PC-3 (cell line): ENCODE data around the gene ADAMTS9. TPM values are rescaled to one million over a fixed set of nuclear protein-coding genes. Genes with fewer than 3 reads are reported as not detected.

Experiments
- ATAC-seq: fragments of 200-7000 bp; cut with Tn5 transposase; 2 replicates; pipeline ENCODE4 v1.9.1; 2020; ENCODE audit warnings: mild to moderate bottlenecking, moderate library complexity
- BruUV-seq: library from RNA; stranded (reverse); fragments of 400-500 nt; replicated peaks from 2 replicates; lab custom pipeline; 2021; lab: Mats Ljungman, UMichigan
- CTCF ChIA-PET: fragments of 300-600 bp; sonication (Branson Sonifier 250); formaldehyde crosslinking; loops from one replicate; lab custom pipeline; 2022; ENCODE audit warnings: antibody characterized with exemption; lab: Charles Lee
- POLR2A ChIA-PET: fragments of 300-600 bp; sonication (Branson Sonifier 250); formaldehyde crosslinking; loops from one replicate; lab custom pipeline; 2022; ENCODE audit warnings: antibody characterized with exemption; ENCODE audit not compliant: unreplicated experiment; lab: Charles Lee
- DNase-seq: peaks from one replicate; pipeline ENCODE4 v3.0.0-alpha.2; 2015
- H2AFZ ChIP-seq: fragments of 300-600 bp; sonication (generic); 2 replicates; pipeline ENCODE4 v1.6.0; 2016; ENCODE audit warnings: antibody characterized with exemption, low read length
- H3F3A ChIP-seq: fragments of 300-600 bp; sonication (generic); one replicate; pipeline ENCODE4 v1.6.0; 2017; ENCODE audit warnings: antibody characterized with exemption, low read length, control low read depth, mild to moderate bottlenecking; ENCODE audit not compliant: unreplicated experiment
- H3K27ac ChIP-seq: fragments of 300-600 bp; sonication (generic); 2 replicates; pipeline ENCODE4 v1.5.1; 2016; ENCODE audit warnings: mild to moderate bottlenecking, low read length
- H3K27me3 ChIP-seq: fragments of 300-600 bp; sonication (generic); 2 replicates; pipeline ENCODE4 v1.6.1; 2016; ENCODE audit warnings: low read length, mixed read lengths
- H3K36me3 ChIP-seq: fragments of 300-600 bp; sonication (generic); 2 replicates; pipeline ENCODE4 v1.6.1; 2016; ENCODE audit warnings: low read depth, mixed run types, low read length, mixed read lengths
- H3K4me1 ChIP-seq: fragments of 300-600 bp; sonication (generic); 2 replicates; pipeline ENCODE4 v1.5.1; 2016; ENCODE audit warnings: low read length; ENCODE audit not compliant: insufficient read depth
- H3K4me2 ChIP-seq: fragments of 300-600 bp; sonication (generic); 2 replicates; pipeline ENCODE4 v1.6.0; 2016; ENCODE audit warnings: low read length
- H3K4me3 ChIP-seq: fragments of 300-600 bp; sonication (generic); 2 replicates; pipeline ENCODE4 v1.5.1; 2016; ENCODE audit warnings: mild to moderate bottlenecking, low read length, mixed read lengths
- H3K79me2 ChIP-seq: fragments of 300-600 bp; sonication (generic); 2 replicates; pipeline ENCODE4 v1.6.1; 2017; ENCODE audit warnings: low read length, mixed read lengths
- H3K9ac ChIP-seq: fragments of 300-600 bp; sonication (generic); 2 replicates; pipeline ENCODE4 v1.6.0; 2016; ENCODE audit warnings: mild to moderate bottlenecking, low read length
- H3K9me2 ChIP-seq: fragments of 300-600 bp; sonication (generic); replicated peaks from 2 replicates; pipeline ENCODE4 v1.6.1; 2016; ENCODE audit warnings: mixed run types, low read length, mixed read lengths
- H3K9me3 ChIP-seq: fragments of 300-600 bp; sonication (generic); 2 replicates; pipeline ENCODE4 v1.6.1; 2016; ENCODE audit warnings: low read length, mixed read lengths
- H4K20me1 ChIP-seq: fragments of 300-600 bp; sonication (generic); 2 replicates; pipeline ENCODE4 v1.6.1; 2016; ENCODE audit warnings: low read length, mixed read lengths
- EZH2 ChIP-seq: fragments of 300-600 bp; sonication (generic); IDR thresholded peaks from one replicate; pipeline ENCODE4 v1.6.1; 2017; ENCODE audit warnings: antibody characterized with exemption, mild to moderate bottlenecking, low read length; ENCODE audit not compliant: unreplicated experiment
- EZH2phosphoT487 ChIP-seq: fragments of 300-600 bp; sonication (generic); IDR thresholded peaks from 2 replicates; pipeline ENCODE4 v1.6.1; 2018; ENCODE audit warnings: mild to moderate bottlenecking, antibody characterized with exemption, low read length, borderline replicate concordance
- intact Hi-C: fragments of 100-400 bp; cut with micrococcal nuclease; formaldehyde crosslinking; loops from 2 replicates; pipeline ENCODE4 v1.9.0; 2023
- total RNA-seq: library from RNA; depleted of rRNA; stranded (reverse); fragments of >200 nt; gene quantifications from 2 replicates; pipeline ENCODE4 v1.2.3, GENCODE V29; 2014
- TF ChIP-seq, protein P1 (sequence below): fragments of 300-600 bp; sonication (generic); conservative IDR thresholded peaks from 2 replicates; pipeline ENCODE4 v1.5.1; 2017; ENCODE audit warnings: antibody characterized with exemption, low read depth, mild to moderate bottlenecking, low read length

Gene ADAMTS9
- total RNA-seq, 1 experiment from 2014 or later: 0.55 TPM

DNA sequence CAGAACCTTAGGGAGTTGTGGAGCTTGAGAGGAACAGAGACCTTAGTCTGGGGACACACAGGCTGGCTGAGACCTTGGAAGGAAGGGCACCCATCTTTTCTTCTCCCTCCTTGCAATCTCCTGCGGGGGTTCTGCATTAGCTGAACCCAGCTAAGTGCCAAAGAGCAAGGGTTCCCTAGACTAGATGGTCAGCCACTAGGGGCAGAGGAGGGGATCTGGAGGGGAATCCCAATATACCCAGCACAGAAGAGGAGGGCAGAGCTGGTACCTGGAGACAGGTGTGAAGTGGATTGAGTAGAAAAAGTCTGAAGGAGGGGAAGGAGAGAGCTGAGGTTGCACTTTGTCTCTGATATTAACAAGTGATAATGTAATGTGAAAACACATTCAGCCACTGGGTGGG is 212.8 kb downstream of the ADAMTS9 start:
- DNase-seq: no peak
- Histone ChIP-seq H3K27ac (no peak overlapping the region), H3F3A (no peaks in the 10 kb centered on the region), H3K4me2 (no peak overlapping the region), H3K9me3 (no peaks in the 10 kb centered on the region), H4K20me1 (no peaks in the 10 kb centered on the region), H3K9me2 (no peaks in the 10 kb centered on the region), H3K4me1 (no peaks in the 10 kb centered on the region), H2AFZ (no peak overlapping the region), H3K9ac (no peak overlapping the region), H3K79me2 (no peaks in the 10 kb centered on the region), H3K4me3 (no peak overlapping the region), H3K36me3 (no peaks in the 10 kb centered on the region), H3K27me3 (no peaks in the 10 kb centered on the region)
- no TSS peak for BruUV-seq
- intact Hi-C loops: no loop called here
- ChIA-PET POLR2A (no interaction called here), CTCF (no interaction called here)
- TF ChIP-seq EZH2 (no peak), EZH2phosphoT487 (no peak)
- TF ChIP-seq, protein P1, sequence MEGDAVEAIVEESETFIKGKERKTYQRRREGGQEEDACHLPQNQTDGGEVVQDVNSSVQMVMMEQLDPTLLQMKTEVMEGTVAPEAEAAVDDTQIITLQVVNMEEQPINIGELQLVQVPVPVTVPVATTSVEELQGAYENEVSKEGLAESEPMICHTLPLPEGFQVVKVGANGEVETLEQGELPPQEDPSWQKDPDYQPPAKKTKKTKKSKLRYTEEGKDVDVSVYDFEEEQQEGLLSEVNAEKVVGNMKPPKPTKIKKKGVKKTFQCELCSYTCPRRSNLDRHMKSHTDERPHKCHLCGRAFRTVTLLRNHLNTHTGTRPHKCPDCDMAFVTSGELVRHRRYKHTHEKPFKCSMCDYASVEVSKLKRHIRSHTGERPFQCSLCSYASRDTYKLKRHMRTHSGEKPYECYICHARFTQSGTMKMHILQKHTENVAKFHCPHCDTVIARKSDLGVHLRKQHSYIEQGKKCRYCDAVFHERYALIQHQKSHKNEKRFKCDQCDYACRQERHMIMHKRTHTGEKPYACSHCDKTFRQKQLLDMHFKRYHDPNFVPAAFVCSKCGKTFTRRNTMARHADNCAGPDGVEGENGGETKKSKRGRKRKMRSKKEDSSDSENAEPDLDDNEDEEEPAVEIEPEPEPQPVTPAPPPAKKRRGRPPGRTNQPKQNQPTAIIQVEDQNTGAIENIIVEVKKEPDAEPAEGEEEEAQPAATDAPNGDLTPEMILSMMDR: peak; percentile 15; the same call in 1 of the 2 replicates
- ATAC-seq: no peak

DNA sequence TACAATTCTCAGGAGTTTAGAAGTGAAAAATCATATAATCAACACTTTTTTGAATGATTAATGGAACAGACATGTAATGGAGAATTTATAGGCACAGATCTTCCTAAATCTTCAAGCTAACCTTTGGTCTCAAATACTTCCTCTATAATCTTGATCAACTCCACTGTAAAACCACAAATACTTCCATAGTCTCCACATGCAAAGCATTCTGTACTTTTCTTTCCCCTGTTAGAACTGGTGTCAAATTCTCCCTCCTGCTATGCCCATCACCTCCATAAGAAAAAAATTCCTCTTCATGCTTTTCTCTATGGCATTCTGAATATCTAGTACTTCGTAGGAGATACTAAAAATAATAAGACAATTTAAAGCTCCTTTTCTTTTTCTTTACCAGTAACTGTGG is 214.3 kb downstream of the ADAMTS9 start:
- Histone ChIP-seq H3K27me3 (no peaks in the 10 kb centered on the region), H3K9me3 (no peaks in the 10 kb centered on the region), H3K4me1 (no peaks in the 10 kb centered on the region), H3K4me2 (no peak overlapping the region), H2AFZ (no peak overlapping the region), H3K9ac (no peak overlapping the region), H3F3A (no peaks in the 10 kb centered on the region), H3K4me3 (no peak overlapping the region), H3K27ac (no peak overlapping the region), H4K20me1 (no peaks in the 10 kb centered on the region), H3K79me2 (no peaks in the 10 kb centered on the region), H3K36me3 (no peaks in the 10 kb centered on the region), H3K9me2 (no peaks in the 10 kb centered on the region)
- no TSS peak for BruUV-seq
- ChIA-PET CTCF (interaction anchor here (0.5 kb wide), 1 partner anchor 1762 kb away, joined by 10 read pairs; no protein-coding TSS in a partner anchor), POLR2A (no interaction called here)
- DNase-seq: no peak
- intact Hi-C loops: no loop called here
- ATAC-seq: no peak
- TF ChIP-seq, protein P1: no peak
- TF ChIP-seq EZH2phosphoT487 (no peak), EZH2 (no peak)

DNA sequence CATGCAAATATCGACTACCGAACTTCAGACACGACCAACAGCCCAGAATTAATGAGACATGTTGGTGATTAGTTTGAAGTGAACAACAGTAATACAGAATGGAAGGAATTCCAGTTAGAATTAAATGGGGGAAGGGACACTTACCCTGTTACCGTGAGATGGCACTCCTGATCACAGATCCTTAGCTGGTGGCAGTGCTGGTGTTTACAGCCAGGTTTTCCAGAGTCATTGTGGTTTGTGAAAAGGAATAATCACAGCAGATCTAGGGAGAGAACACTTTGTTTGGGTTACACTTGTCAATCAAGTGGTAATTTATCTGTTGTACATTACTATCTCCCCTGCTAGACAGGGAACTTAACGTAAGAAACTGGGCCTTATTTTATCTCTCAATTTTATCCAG is 217.4 kb downstream of the ADAMTS9 start:
- Histone ChIP-seq H3K9ac (no peak overlapping the region), H3K27me3 (no peaks in the 10 kb centered on the region), H3K4me3 (no peak overlapping the region), H4K20me1 (no peaks in the 10 kb centered on the region), H3K9me2 (no peaks in the 10 kb centered on the region), H3K79me2 (no peaks in the 10 kb centered on the region), H3K4me2 (no peak overlapping the region), H3K4me1 (no peaks in the 10 kb centered on the region), H2AFZ (no peak overlapping the region), H3K27ac (no peak overlapping the region), H3K36me3 (no peaks in the 10 kb centered on the region), H3F3A (no peaks in the 10 kb centered on the region), H3K9me3 (no peaks in the 10 kb centered on the region)
- ATAC-seq (no peak), DNase-seq (no peak)
- CTCF ChIA-PET: no interaction called here
- no TSS peak for BruUV-seq
- intact Hi-C loops: no loop called here
- no peak for TF ChIP-seq EZH2phosphoT487
- no peak for TF ChIP-seq EZH2
- TF ChIP-seq, protein P1: no peak
- POLR2A ChIA-PET: no interaction called here
